ENCODE measurements around the gene SLC35E2B. TPM values are rescaled to one million over a fixed set of nuclear protein-coding genes. Genes with fewer than 3 reads are reported as not detected.
"Not testable (repeated sequence)": the region's sequence is repeated elsewhere in the genome, so short reads cannot be mapped to it uniquely, and the experiment has no call there.

Gene SLC35E2B
- total RNA-seq, result 33.0 and 38.4 TPM in 2 replicates

- H3K9me3 ChIP-seq (ENCODE audit: low read depth, low read length); H2AFZ ChIP-seq (ENCODE audit: low read length); H3K36me3 ChIP-seq (ENCODE audit: insufficient read depth, low read length); H3K27me3 ChIP-seq (ENCODE audit: insufficient read depth, low read length); H3K4me1 ChIP-seq (ENCODE audit: insufficient read depth, low read length); H4K20me1 ChIP-seq (ENCODE audit: insufficient read depth, low read length): not testable (repeated sequence)
- Histone ChIP-seq H3K4me3 (ENCODE audit: insufficient read depth, low read length) (peak within 1 kb of the TSS; percentile 71), H3K4me2 (ENCODE audit: insufficient read depth, low read length) (peak within 1 kb of the TSS; percentile 70), H3K27ac (ENCODE audit: low read depth, low read length) (peak within 1 kb of the TSS; percentile 76), H3K79me2 (ENCODE audit: insufficient read depth, low read length) (peaks cover 12% of the 10 kb centered on the region)
- peak; percentile 86 for DNase-seq (ENCODE audit: insufficient read length, low spot score, missing footprints)
Measured at GRCh38 chr1:1692714-1693647, at the start of gene SLC35E2B. Gene SLC35E2B (minus strand): TSS chr1:1692795. CDS start chr1:1676699, 16,096 bp downstream.

- DNase-seq (ENCODE audit: insufficient read length, low spot score, missing footprints), result peak; percentile 96
- H3K79me2 ChIP-seq (ENCODE audit: insufficient read depth, low read length); H3K4me3 ChIP-seq (ENCODE audit: insufficient read depth, low read length); H3K27me3 ChIP-seq (ENCODE audit: insufficient read depth, low read length); H4K20me1 ChIP-seq (ENCODE audit: insufficient read depth, low read length); H2AFZ ChIP-seq (ENCODE audit: low read length); H3K4me2 ChIP-seq (ENCODE audit: insufficient read depth, low read length); H3K4me1 ChIP-seq (ENCODE audit: insufficient read depth, low read length); H3K36me3 ChIP-seq (ENCODE audit: insufficient read depth, low read length); H3K9me3 ChIP-seq (ENCODE audit: low read depth, low read length): not testable (repeated sequence)
- peak overlapping the region; percentile 60 for H3K27ac ChIP-seq (ENCODE audit: low read depth, low read length)
Measured at GRCh38 chr1:1741013-1741412, 48.4 kb upstream of the SLC35E2B start.

GRCh38 chr1:1738799-1739337, 46.3 kb upstream of the SLC35E2B start:
- H3K36me3 ChIP-seq (ENCODE audit: insufficient read depth, low read length); H3K4me2 ChIP-seq (ENCODE audit: insufficient read depth, low read length); H3K4me3 ChIP-seq (ENCODE audit: insufficient read depth, low read length); H4K20me1 ChIP-seq (ENCODE audit: insufficient read depth, low read length); H3K4me1 ChIP-seq (ENCODE audit: insufficient read depth, low read length); H3K27ac ChIP-seq (ENCODE audit: low read depth, low read length); H2AFZ ChIP-seq (ENCODE audit: low read length); H3K79me2 ChIP-seq (ENCODE audit: insufficient read depth, low read length); H3K27me3 ChIP-seq (ENCODE audit: insufficient read depth, low read length); H3K9me3 ChIP-seq (ENCODE audit: low read depth, low read length); DNase-seq (ENCODE audit: insufficient read length, low spot score, missing footprints): not testable (repeated sequence)

DNA sequence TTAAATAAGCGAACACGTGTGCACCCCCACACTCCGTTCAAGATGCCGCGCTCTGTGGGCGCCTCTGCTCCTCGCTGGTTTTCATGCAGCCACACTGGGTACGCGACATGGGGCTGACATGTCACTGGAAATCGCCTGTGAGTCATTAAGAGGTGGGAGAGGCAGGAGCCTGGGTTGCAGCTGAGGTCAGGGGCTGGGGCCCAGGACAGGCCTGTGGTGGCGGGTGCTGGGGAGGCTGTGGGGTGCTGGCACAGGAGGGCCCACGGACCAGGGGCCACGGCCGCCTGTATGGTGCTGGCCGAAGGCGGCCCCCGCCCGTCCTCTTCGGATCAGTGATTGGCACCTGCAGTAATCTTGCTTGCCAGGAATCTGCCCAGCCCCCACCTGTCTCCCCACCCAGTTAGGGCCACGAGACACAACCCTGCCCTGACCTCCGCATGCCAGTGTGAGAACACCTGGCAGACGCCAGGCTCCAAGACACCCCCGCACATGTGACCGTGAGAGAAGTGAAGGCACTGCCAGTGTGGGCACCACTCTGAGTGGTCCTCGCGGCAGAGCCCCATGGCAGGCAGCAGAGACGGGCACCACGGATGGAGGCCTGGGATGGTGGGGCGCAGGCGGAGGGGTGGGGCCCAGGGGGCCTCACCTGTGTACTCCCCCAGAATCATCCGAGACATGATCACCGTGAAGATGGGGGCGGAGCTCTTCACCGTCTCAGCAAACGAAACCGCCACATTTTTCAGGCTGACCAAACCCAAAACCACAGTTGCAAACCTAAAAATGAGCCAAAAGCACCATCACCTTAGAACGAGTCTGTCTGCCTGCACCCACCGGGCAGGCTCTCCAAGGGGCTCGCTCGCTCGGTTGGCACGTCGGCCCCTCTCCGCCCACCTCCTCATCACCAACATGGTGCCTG, 45.3 kb upstream of the SLC35E2B start:
- H3K36me3 ChIP-seq (ENCODE audit: insufficient read depth, low read length); DNase-seq (ENCODE audit: insufficient read length, low spot score, missing footprints); H2AFZ ChIP-seq (ENCODE audit: low read length); H3K4me3 ChIP-seq (ENCODE audit: insufficient read depth, low read length); H3K27ac ChIP-seq (ENCODE audit: low read depth, low read length); H3K4me2 ChIP-seq (ENCODE audit: insufficient read depth, low read length); H3K9me3 ChIP-seq (ENCODE audit: low read depth, low read length); H3K79me2 ChIP-seq (ENCODE audit: insufficient read depth, low read length); H3K27me3 ChIP-seq (ENCODE audit: insufficient read depth, low read length); H3K4me1 ChIP-seq (ENCODE audit: insufficient read depth, low read length); H4K20me1 ChIP-seq (ENCODE audit: insufficient read depth, low read length): not testable (repeated sequence)

DNA sequence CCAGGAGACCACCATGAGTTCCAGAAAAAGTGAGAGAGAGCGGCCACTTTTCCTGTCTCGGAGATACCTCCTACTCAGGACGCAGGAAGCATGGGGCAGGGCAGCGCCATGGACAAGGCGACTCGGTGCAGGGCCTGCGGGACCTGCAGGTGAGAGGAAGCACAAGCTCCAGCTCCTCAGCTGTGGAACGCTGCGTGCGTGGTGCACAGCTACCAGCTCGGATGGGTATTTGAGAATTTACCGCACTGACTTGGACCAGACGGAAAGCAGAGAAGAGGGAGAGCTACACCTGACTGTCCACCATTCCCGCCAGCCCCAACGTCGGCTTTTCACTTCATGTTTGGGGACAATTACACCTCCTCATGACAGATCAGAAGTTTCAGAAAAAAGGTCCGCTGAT, 39.8 kb upstream of the SLC35E2B start:
- Histone ChIP-seq H3K27me3 (ENCODE audit: insufficient read depth, low read length) (no peaks in the 10 kb centered on the region), H4K20me1 (ENCODE audit: insufficient read depth, low read length) (no peaks in the 10 kb centered on the region), H2AFZ (ENCODE audit: low read length) (no peak overlapping the region), H3K4me3 (ENCODE audit: insufficient read depth, low read length) (no peak overlapping the region), H3K9me3 (ENCODE audit: low read depth, low read length) (no peaks in the 10 kb centered on the region), H3K79me2 (ENCODE audit: insufficient read depth, low read length) (no peaks in the 10 kb centered on the region), H3K4me2 (ENCODE audit: insufficient read depth, low read length) (no peak overlapping the region), H3K36me3 (ENCODE audit: insufficient read depth, low read length) (peaks cover 10% of the 10 kb centered on the region), H3K4me1 (ENCODE audit: insufficient read depth, low read length) (peaks cover 12% of the 10 kb centered on the region), H3K27ac (ENCODE audit: low read depth, low read length) (no peak overlapping the region)
- peak; percentile 35 for DNase-seq (ENCODE audit: insufficient read length, low spot score, missing footprints)
- TF ChIP-seq, protein P1, sequence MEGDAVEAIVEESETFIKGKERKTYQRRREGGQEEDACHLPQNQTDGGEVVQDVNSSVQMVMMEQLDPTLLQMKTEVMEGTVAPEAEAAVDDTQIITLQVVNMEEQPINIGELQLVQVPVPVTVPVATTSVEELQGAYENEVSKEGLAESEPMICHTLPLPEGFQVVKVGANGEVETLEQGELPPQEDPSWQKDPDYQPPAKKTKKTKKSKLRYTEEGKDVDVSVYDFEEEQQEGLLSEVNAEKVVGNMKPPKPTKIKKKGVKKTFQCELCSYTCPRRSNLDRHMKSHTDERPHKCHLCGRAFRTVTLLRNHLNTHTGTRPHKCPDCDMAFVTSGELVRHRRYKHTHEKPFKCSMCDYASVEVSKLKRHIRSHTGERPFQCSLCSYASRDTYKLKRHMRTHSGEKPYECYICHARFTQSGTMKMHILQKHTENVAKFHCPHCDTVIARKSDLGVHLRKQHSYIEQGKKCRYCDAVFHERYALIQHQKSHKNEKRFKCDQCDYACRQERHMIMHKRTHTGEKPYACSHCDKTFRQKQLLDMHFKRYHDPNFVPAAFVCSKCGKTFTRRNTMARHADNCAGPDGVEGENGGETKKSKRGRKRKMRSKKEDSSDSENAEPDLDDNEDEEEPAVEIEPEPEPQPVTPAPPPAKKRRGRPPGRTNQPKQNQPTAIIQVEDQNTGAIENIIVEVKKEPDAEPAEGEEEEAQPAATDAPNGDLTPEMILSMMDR (IDR thresholded peaks at IDR 0.05; ENCODE audit: extremely low read depth, low read depth, low read length), result no peak

All from osteoblast (primary cell).